Loucy (cell line): ENCODE data around the gene ZNF32.

Experiments
- CTCF ChIP-seq: fragments of 200-600 bp; sonication (generic); conservative IDR thresholded peaks from 2 replicates; pipeline ENCODE4 v1.5.1; 2014; ENCODE audit warnings: mild to moderate bottlenecking, antibody characterized with exemption, low read length
- EZH2phosphoT487 ChIP-seq: fragments of 200-600 bp; IDR thresholded peaks from 2 replicates; pipeline ENCODE4 v1.6.1; 2018; ENCODE audit warnings: antibody characterized with exemption, mild to moderate bottlenecking, moderate library complexity, borderline replicate concordance

- no peak for TF ChIP-seq CTCF
- no peak for TF ChIP-seq EZH2phosphoT487
Observed at GRCh38 chr10:43695321-43695720, 46.6 kb upstream of the ZNF32 start.
